ENCODE results near the gene SMAD6.

DNA sequence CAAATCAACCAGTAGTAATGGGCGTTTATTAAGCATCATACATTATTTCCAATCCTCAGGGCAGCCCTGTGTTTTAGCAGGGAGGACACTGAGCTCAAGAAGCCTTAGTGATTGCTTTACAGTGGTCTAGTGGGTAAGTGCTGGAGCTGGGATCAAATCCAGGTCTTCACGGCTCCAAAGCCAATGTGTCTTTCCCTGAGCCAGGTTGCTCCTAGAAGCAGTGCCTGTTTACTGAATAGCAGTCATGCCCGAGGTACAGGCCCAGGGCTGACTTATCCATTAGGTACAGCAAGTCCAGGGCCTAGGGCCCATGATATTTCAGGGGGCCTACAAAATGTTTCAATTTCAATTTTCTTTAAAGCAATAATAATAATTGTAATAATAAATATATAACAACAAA is 9.6 kb upstream of the SMAD6 start:
- TF ChIP-seq EZH2phosphoT487 (IDR thresholded peaks at IDR 0.05; ENCODE audit: insufficient read depth, low read depth), result no peak
- TF ChIP-seq EZH2 (IDR thresholded peaks at IDR 0.05; ENCODE audit: insufficient read depth, poor library complexity, severe bottlenecking), result no peak
